Activated T-helper 17 cell treated with anti-CD3 and anti-CD28 coated beads, Interleukin-2, amount 50 U/mL, for 72 hours (primary cell): Measurements from ENCODE around the gene TSR3. TPM values are rescaled to one million over a fixed set of nuclear protein-coding genes. Genes with fewer than 3 reads are reported as not detected.

ENCODE experiments used
- ATAC-seq: fragments of 150-1000 bp; cut with Tn5 transposase; replicated peaks from 2 replicates; pipeline ENCODE4 v1.10.0; 2021; ENCODE audit warnings: mild to moderate bottlenecking, moderate library complexity
- H3K27ac Mint-ChIP-seq: one replicate; pipeline ENCODE4 v1.8.0; 2022; ENCODE audit warnings: mixed read lengths
- H3K27me3 Mint-ChIP-seq: one replicate; pipeline ENCODE4 v1.8.0; 2022; ENCODE audit warnings: mixed read lengths
- H3K36me3 Mint-ChIP-seq: one replicate; pipeline ENCODE4 v1.8.0; 2022; ENCODE audit warnings: low read depth, mild to moderate bottlenecking, mixed read lengths
- H3K4me1 Mint-ChIP-seq: one replicate; pipeline ENCODE4 v1.8.0; 2022; ENCODE audit warnings: mixed read lengths
- H3K4me3 Mint-ChIP-seq: one replicate; pipeline ENCODE4 v1.8.0; 2022; ENCODE audit warnings: mild to moderate bottlenecking, mixed read lengths
- H3K9me3 Mint-ChIP-seq: one replicate; pipeline ENCODE4 v1.8.0; 2022; ENCODE audit warnings: mixed read lengths
- total RNA-seq, 2 donors: library from RNA; stranded (reverse); gene quantifications; one replicate each; pipeline ENCODE4 v1.2.3, GENCODE V29; 2022

TSR3 gene
- total RNA-seq, 2 donors from 2014 or later = 36.7 to 64.2 TPM

DNA sequence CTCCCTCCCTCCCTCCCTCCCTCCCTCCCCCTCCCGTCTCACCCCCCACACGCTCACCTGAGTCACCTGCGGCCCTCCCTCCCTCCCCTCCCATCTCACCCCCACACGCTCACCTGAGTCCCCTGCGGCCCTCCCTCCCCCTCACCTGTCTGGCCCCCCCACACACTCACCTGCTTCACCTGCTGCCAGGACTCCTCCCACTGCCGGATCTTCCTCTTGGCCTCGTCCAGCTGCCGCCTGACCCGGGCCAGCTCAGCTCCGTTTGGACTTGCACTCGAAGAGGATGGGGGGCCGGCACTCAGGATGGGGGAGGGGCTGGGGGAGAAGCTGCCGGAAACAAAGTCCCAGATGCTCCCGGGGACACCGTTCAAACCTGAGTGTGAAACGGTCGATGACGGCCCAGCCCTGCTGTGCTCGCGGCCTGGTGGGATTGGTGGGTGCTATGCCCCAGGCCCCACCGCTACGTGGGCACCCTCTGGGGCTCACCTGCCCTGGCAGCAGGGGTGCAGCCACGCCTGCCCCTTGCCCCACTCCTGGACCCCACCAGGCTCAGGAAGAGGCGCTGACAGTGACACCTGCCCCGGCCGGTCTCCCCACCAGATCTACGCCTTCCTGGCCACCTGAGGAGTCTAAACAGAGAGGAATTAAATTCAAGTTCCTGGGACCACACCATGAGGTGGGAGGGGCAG lies 16.0 kb upstream of the TSR3 start:
- no peak overlapping the region for H3K4me3 Mint-ChIP-seq
- no peaks in the 10 kb centered on the region for H3K4me1 Mint-ChIP-seq

DNA sequence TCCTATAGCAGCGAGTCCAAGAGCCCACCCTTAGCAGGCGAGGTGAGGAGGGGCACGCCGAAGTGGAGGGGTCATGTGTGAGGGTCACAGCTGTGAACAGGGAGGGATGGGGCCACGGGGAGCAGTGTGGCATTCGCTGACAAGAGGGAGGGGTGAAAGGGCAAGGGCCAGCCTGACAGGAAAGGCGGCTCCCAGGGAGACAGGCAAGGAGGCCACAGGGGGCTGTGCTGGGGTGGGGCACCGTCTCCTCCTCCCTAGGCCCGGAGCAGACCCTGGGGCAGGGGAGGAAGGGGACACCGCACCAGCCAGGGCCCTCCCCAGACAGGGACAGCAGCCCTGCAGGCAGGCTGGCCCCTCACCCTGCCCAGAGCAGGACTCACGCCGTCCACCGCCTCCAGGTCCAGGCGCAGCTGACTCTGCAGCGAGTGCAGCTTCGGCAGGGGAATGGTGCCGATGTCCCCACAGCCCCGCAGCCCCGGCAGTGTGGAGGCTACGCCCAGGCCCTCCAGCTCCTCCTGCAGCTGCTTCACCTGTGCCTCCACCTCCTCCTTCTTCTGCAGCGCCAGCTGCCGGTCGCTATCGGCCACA lies 15.1 kb upstream of the TSR3 start:
- no peak for ATAC-seq
- Mint-ChIP-seq H3K4me3 (no peak overlapping the region), H3K27me3 (no peaks in the 10 kb centered on the region), H3K9me3 (no peaks in the 10 kb centered on the region), H3K36me3 (peaks cover 67% of the 10 kb centered on the region), H3K4me1 (no peaks in the 10 kb centered on the region), H3K27ac (no peak overlapping the region)

More for the DNA sequence above, 16.0 kb upstream of the TSR3 start:
- ATAC-seq = no peak
- peaks cover 67% of the 10 kb centered on the region for H3K36me3 Mint-ChIP-seq
- no peak overlapping the region for H3K27ac Mint-ChIP-seq
- no peaks in the 10 kb centered on the region for H3K9me3 Mint-ChIP-seq
- no peaks in the 10 kb centered on the region for H3K27me3 Mint-ChIP-seq

DNA sequence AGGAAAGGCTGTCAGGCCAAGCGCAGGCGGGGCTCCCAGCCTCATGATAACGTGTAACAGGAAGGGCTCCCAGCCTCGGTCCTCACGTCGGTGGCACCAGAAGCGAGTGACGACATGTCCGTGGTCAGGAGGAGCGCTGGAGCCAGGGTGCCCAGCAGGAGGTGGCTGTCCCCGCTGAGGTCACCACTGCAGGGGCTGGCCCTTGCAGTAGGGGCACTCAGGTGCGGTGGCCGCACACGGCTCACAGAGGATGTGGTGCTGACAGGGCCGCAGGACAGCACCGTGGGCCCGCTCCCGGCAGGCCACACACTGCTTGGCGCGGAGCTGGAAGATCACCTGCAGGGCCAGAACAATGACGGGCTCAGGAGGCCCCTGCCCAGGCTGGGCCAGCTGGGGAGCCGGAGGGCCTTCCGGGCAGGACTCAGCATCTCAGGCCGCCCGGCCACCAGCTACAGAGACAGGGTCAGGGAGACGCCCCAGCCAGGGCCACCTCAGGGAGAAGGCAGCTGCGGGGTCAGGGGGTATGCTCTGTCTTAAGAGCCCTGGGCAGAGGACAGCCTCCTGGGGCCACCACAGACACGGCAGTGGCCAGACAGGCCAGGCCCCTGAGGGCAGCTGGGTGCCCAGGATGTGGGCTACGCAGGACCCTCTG lies 14.5 kb upstream of the TSR3 start:
- H3K36me3 Mint-ChIP-seq = peaks cover 61% of the 10 kb centered on the region
- H3K4me1 Mint-ChIP-seq = no peaks in the 10 kb centered on the region
- no peak for ATAC-seq
- peak overlapping the region; percentile 65 for H3K27ac Mint-ChIP-seq
- H3K9me3 Mint-ChIP-seq = no peaks in the 10 kb centered on the region
- H3K27me3 Mint-ChIP-seq = no peaks in the 10 kb centered on the region
- H3K4me3 Mint-ChIP-seq = no peak overlapping the region

DNA sequence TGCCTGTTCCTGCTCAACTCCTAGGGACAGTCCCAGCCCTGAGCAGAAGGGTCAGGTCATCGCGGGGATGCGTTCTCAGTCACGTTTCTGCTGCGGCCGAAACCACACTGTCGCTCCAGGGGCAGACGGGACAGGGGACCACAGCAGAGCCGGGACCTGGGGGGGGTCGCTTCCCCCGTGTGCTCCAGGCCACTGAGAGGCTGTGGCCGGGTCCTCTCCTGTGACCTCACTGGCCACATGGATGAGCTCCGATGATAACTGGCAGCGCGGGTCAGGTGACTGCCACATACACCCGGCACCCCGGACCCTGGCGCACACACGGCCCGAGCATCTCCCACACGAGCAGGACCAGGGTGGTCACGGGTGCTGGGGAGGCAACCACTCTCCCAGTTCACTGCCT lies 12.8 kb upstream of the TSR3 start:
- H3K9me3 Mint-ChIP-seq = no peaks in the 10 kb centered on the region
- H3K27me3 Mint-ChIP-seq = no peaks in the 10 kb centered on the region
- H3K36me3 Mint-ChIP-seq = peaks cover 54% of the 10 kb centered on the region
- ATAC-seq = no peak
- H3K27ac Mint-ChIP-seq = no peak overlapping the region
- no peak overlapping the region for H3K4me3 Mint-ChIP-seq
- H3K4me1 Mint-ChIP-seq = no peaks in the 10 kb centered on the region

DNA sequence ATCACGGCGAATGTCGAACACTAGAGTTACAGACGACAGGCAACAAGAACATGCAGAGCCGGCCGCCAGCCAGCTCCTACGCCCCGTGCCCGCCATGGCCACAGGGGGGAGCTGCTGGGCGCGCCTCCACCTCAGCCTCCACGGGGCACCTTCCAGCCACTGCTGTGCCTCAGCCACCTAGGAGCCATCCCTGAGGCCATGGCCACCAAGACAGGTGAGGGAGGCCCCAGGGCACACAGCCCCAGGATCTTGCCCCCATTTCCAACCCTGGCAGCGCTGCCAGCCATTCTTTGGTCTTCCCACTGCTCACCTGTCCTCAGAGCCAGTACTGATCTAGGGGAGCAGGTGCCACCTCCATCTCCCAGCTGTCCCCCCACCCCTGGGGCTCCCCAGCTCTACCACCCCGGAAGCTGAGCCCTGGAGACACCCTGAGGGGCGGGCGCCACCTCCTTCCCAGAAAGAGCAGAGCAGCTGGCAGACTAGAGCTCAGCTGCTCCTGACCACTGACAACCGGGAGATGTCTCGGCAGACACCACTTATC lies 11.9 kb upstream of the TSR3 start:
- Mint-ChIP-seq H3K4me3 (no peak overlapping the region), H3K4me1 (no peaks in the 10 kb centered on the region), H3K36me3 (peaks cover 57% of the 10 kb centered on the region), H3K9me3 (no peaks in the 10 kb centered on the region), H3K27me3 (no peaks in the 10 kb centered on the region), H3K27ac (no peak overlapping the region)
- peak; percentile 97 for ATAC-seq

DNA sequence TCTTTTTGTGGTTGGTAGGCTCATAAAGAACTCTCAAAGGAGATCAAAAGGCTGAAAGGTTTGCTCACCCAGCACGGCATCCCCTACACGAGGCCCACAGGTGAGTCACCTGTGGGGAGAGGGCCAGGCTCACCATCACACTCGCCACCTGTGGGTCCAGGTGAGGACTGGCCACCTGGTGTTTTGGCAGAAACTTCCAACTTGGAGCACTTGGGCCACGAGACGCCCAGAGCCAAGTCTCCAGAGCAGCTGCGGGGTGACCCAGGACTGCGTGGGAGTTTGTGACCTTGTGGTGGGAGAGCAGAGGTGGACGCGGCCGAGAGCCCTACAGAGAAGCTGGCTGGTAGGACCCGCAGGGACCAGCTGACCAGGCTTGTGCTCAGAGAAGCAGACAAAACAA lies 11.1 kb upstream of the TSR3 start:
- no peaks in the 10 kb centered on the region for H3K9me3 Mint-ChIP-seq
- H3K27me3 Mint-ChIP-seq = no peaks in the 10 kb centered on the region
- ATAC-seq = no peak
- no peaks in the 10 kb centered on the region for H3K4me1 Mint-ChIP-seq
- peaks cover 57% of the 10 kb centered on the region for H3K36me3 Mint-ChIP-seq
- no peak overlapping the region for H3K4me3 Mint-ChIP-seq
- H3K27ac Mint-ChIP-seq = no peak overlapping the region

DNA sequence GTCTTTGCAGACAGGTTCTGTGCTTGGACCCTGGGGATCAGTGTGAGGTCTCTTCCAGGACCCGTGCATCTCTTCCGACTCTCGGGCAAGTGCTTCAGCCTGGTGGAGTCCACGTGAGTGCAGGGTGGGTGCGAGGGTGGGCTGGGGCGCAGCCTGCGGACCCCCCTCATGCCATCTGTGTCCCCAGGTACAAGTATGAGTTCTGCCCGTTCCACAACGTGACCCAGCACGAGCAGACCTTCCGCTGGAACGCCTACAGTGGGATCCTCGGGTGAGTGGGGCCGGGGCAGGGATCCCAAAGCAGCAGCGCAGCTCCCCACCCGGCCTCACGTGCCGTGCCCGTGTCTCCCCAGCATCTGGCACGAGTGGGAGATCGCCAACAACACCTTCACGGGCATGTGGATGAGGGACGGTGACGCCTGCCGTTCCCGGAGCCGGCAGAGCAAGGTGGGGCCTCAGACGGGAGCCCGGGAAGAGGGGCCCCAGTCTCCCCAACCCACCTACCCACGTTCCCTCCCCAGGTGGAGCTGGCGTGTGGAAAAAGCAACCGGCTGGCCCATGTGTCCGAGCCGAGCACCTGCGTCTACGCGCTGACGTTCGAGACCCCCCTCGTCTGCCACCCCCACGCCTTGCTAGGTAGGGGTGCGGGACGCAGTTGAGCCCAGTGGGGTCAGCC lies 10.1 kb upstream of the TSR3 start:
- Mint-ChIP-seq H3K9me3 (no peaks in the 10 kb centered on the region), H3K36me3 (peaks cover 57% of the 10 kb centered on the region), H3K27me3 (no peaks in the 10 kb centered on the region), H3K4me1 (no peaks in the 10 kb centered on the region), H3K4me3 (no peak overlapping the region), H3K27ac (no peak overlapping the region)
- no peak for ATAC-seq

DNA sequence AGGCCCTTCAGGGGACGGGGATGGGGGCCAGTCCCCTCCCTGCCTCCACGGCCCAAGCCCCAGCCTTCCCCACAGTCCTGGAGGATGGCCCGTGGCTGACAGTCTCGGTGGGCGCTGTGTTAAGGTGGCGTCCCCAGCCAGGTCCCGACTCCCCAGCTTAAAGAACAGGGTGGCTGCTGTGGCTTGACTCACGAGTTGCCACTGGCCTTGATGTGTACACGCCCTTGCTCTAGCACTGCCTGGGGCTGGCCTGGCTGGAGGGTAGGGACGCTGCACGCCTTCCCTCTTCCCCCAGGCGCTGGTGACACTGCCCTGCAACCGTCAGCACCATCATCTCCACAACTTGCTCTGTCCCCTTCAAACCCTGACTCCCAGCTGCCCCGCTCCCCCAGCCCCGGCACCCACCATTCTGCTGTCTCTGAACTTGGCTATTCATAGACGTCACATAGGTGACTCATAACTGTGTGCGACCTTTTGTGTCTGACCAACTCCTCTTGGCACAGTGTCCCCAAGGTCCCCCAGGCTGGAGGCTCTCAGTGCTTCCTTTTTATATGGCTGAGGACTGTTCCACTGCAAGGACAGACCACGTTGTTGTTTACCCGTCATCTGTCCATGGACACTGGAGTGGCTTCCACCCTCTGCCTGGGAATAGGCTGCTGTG lies 6.4 kb upstream of the TSR3 start:
- H3K36me3 Mint-ChIP-seq = peaks cover 24% of the 10 kb centered on the region
- no peaks in the 10 kb centered on the region for H3K27me3 Mint-ChIP-seq
- H3K4me1 Mint-ChIP-seq = peaks cover 14% of the 10 kb centered on the region
- H3K9me3 Mint-ChIP-seq = no peaks in the 10 kb centered on the region
- no peak overlapping the region for H3K27ac Mint-ChIP-seq
- no peak overlapping the region for H3K4me3 Mint-ChIP-seq
- peak; percentile 42 for ATAC-seq

DNA sequence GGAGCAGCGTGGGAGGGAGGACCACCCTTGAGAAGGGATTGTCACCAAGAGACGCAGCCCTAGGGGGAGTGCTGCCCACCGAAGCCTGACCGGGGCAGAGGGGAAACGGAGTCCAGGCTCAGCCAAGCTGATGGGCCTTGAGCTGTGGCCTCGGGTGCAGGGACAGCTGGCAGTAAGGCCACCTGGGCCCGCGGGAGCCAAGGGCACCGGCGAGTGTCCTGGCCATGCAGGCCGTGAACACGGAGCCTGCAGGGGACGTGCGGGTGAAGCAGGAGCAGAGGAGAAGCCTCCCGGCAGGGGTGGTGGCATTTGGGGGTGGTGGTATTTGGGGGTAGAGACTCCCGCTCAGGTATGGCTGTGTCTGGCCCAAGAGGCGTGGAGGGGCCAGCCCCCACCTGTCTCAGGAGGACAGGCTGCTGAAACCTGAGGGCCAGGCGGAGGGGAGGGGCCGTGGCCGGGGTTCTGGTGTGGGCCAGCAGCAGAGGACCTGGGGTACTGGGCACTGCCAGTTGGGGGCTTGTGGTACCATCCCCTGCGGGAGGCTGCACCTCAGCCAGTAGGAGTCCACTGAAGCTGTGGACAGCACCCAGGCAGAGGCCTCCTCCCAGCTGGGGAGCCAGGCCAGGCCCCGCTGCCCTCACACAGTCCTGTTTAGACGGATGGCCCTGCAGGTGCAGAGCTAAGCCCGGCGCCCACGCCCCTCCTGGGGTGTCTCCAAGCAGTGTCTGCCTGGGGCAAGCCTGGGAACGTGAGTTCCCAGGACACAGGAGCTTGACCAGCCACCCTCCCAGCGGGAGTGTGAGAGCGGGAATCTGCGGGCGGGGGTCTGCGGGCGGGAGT lies 4.6 kb upstream of the TSR3 start:
- no peak for ATAC-seq
- H3K36me3 Mint-ChIP-seq = peaks cover 24% of the 10 kb centered on the region
- no peak overlapping the region for H3K27ac Mint-ChIP-seq
- H3K9me3 Mint-ChIP-seq = no peaks in the 10 kb centered on the region
- H3K4me1 Mint-ChIP-seq = peaks cover 15% of the 10 kb centered on the region
- H3K27me3 Mint-ChIP-seq = no peaks in the 10 kb centered on the region
- no peak overlapping the region for H3K4me3 Mint-ChIP-seq

DNA sequence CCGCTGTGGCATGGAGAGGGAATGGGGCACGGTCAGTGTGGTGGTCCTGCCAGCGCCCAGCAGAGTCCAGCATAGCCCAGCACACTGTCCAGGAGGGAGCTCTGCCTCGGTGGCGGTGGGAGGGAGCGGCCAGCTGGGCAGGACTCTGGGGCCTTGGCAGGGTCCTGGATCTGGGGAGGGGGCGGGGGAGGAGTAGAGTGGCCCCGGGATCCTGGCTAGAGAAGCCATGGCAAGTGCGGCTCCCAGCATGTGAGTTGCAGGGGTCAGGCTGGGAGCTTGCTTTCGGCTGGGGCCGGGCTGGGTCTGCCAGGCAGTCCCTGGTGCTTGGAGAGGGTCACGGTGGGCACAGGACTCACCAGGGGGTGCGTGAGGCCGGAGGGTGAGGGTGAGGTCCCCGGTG lies 3.9 kb upstream of the TSR3 start:
- Mint-ChIP-seq H3K36me3 (peaks cover 24% of the 10 kb centered on the region), H3K4me3 (no peak overlapping the region), H3K4me1 (peaks cover 15% of the 10 kb centered on the region), H3K9me3 (no peaks in the 10 kb centered on the region), H3K27ac (no peak overlapping the region), H3K27me3 (no peaks in the 10 kb centered on the region)
- ATAC-seq = no peak

DNA sequence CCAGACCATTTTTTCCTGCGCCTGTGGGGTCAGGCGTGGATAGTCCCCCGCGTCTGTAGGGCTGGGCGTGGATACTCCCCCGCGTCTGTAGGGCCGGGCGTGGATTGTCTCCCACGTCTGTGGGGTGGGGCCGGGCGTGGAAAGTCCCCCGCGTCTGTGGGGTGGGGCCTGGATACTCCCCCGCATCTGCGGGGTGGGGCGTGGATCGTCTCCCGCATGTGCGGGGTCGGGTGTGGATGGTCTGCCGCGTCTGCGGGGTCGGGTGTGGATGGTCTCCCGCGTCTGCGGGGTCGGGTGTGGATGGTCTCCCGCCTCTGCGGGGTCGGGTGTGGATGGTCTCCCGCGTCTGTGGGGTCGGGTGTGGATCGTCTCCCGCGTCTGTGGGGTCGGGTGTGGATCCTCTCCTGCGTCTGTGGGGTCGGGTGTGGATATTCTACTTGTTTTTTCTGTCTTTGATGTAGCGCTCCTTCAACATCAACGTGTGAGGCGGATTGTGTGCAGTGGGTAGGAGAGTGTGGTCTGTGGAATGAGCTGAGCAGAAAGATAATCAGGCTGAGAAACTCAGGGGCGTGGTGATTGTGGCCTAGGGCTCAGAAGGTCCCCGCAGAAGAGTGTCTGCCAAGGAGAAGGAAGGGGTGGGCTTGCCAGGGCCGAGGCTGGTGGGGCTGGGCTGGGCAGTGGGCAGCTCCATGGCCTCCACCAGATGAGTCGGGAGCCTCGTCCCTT lies 3.3 kb upstream of the TSR3 start:
- Mint-ChIP-seq H3K4me3 (no peak overlapping the region), H3K27me3 (no peaks in the 10 kb centered on the region), H3K36me3 (peaks cover 25% of the 10 kb centered on the region), H3K27ac (peak overlapping the region; percentile 25), H3K9me3 (no peaks in the 10 kb centered on the region), H3K4me1 (peaks cover 15% of the 10 kb centered on the region)
- no peak for ATAC-seq

DNA sequence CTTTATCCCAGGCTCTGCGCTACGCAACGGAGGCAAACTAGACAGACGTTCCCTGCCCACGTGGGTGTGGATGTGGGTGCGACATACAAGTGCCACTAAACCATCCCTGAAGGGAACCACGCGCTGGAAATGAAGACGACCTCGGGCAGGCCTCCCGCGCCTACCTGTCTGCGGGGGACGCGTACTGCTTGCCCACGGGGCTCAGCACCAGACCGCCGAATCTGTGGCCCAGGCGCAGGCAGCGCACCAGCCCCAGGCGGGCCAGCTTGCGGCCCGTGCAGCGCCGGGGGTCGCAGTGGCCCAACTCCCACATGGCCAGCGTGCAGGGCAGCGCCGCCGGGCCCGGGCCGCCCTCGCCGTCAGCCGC lies 480 bp downstream of the TSR3 start:
- H3K36me3 Mint-ChIP-seq = peaks cover 18% of the 10 kb centered on the region
- peak overlapping the region; percentile 76 for H3K4me3 Mint-ChIP-seq
- peaks cover 15% of the 10 kb centered on the region for H3K4me1 Mint-ChIP-seq
- H3K27me3 Mint-ChIP-seq = no peaks in the 10 kb centered on the region
- H3K9me3 Mint-ChIP-seq = no peaks in the 10 kb centered on the region
- peak; percentile 19 for ATAC-seq
- peak overlapping the region; percentile 59 for H3K27ac Mint-ChIP-seq

DNA sequence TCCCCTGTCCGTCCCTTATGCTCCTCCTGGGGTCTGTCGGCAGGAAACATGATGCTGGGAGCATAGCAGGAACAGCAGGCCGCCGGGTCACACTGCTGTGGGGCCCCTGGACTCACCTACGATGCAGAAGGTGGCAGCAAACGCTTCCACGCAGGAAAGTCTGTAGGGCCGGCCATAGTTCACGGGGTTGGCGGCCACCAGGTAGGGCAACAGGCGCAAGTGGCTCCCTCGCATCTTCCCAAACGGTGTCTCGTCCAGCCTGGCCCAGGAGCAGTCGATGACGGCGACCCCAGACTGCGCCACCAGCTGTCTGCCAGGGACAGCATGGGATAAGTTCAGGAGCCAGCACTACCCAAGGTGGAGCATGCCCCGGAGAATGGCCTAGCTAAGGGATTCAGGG lies 987 bp downstream of the TSR3 start:
- Mint-ChIP-seq H3K27me3 (no peaks in the 10 kb centered on the region), H3K27ac (peak overlapping the region; percentile 59), H3K4me3 (peak overlapping the region; percentile 76), H3K4me1 (peaks cover 15% of the 10 kb centered on the region), H3K36me3 (peaks cover 18% of the 10 kb centered on the region), H3K9me3 (no peaks in the 10 kb centered on the region)
- no peak for ATAC-seq
